HepG2 (cell line): ENCODE measurements around the gene NAPB. TPM values are rescaled to one million over a fixed set of nuclear protein-coding genes. Genes with fewer than 3 reads are reported as not detected.

Experiments used
- ATAC-seq: fragments of 200-7000 bp; cut with Tn5 transposase; 3 replicates; pipeline ENCODE4 v1.9.1; 2020; ENCODE audit warnings: mild to moderate bottlenecking, moderate library complexity
- BruUV-seq: library from RNA; stranded (reverse); fragments of 400-500 nt; replicated peaks from 2 replicates; lab custom pipeline; 2021; lab: Mats Ljungman, UMichigan
- CTCF ChIA-PET: fragments of 300-600 bp; formaldehyde crosslinking; extraction: SDS; loops from one replicate; lab custom pipeline; 2021; ENCODE audit warnings: low total read pairs, inconsistent platforms, low intra/inter-chr PET ratio; lab: Yijun Ruan, JAX
- POLR2A ChIA-PET: fragments of 350-600 bp; sonication (Branson Sonifier 250); formaldehyde crosslinking; loops from one replicate; lab custom pipeline; 2020; ENCODE audit warnings: antibody characterized with exemption, inconsistent platforms; lab: Yijun Ruan, JAX
- DNase-seq: peaks from one replicate; pipeline ENCODE4 v3.0.0-alpha.2; 2015; ENCODE audit warnings: low spot score
- FAIRE-seq: peaks from 3 replicates; lab custom pipeline; 2011; peaks lifted over from hg19 to GRCh38; lab: Jason Lieb, UNC
- H2AFZ ChIP-seq: one replicate; pipeline ENCODE4 v1.6.1; 2011; ENCODE audit warnings: low read length, inconsistent platforms
- H3K27ac ChIP-seq: fragments of 300-600 bp; 3 replicates; pipeline ENCODE4 v1.8.0; 2011; ENCODE audit warnings: mixed run types, mild to moderate bottlenecking, mixed read lengths, low read length, inconsistent platforms; ENCODE audit not compliant: insufficient read depth; ENCODE audit errors: extremely low read length
- H3K27me3 ChIP-seq, 2 experiments: fragments of 200-600 bp in 1 of 2; 2 replicates in 1 of 2; 3 replicates in 1 of 2; pipeline versions ENCODE4 v1.6.0 to v1.8.0; 2011; ENCODE audit warnings: low read length in 2 of 2, mild to moderate bottlenecking in 2 of 2, moderate library complexity in 2 of 2, inconsistent platforms in 1 of 2; ENCODE audit not compliant: insufficient read depth in 2 of 2, control insufficient read depth in 1 of 2
- H3K36me3 ChIP-seq, 2 experiments: fragments of 200-600 bp in 1 of 2; replicated peaks in 1 of 2; 2 replicates in 1 of 2; 3 replicates in 1 of 2; pipeline versions ENCODE4 v1.5.1 to v1.8.0; 2011; ENCODE audit warnings: low read length in 2 of 2, inconsistent platforms in 1 of 2; ENCODE audit not compliant: insufficient read depth in 2 of 2, control insufficient read depth in 1 of 2
- H3K4me1 ChIP-seq: 2 replicates; pipeline ENCODE4 v1.5.1; 2012; ENCODE audit warnings: low read length, inconsistent platforms; ENCODE audit not compliant: insufficient read depth
- H3K4me2 ChIP-seq: 2 replicates; pipeline ENCODE4 v1.6.0; 2011; ENCODE audit warnings: low read depth, low read length, inconsistent platforms
- H3K4me3 ChIP-seq, 3 experiments: fragments of 200-600 bp in 1 of 3; sonication (generic), shearing (Covaris generic) in 1 of 3; replicated peaks in 1 of 3; 2 replicates each; pipeline ENCODE4 v1.5.1; 2011 to 2016; ENCODE audit warnings: low read length in 3 of 3, inconsistent platforms in 2 of 3, low read depth in 2 of 3, mild to moderate bottlenecking in 2 of 3, control low read depth in 1 of 3, mixed read lengths in 1 of 3; ENCODE audit not compliant: insufficient read depth in 1 of 3
- H3K79me2 ChIP-seq: one replicate; pipeline ENCODE4 v1.6.1; 2011; ENCODE audit warnings: low read length, inconsistent platforms; ENCODE audit not compliant: insufficient read depth
- H3K9ac ChIP-seq: 2 replicates; pipeline ENCODE4 v1.6.0; 2011; ENCODE audit warnings: mild to moderate bottlenecking, low read depth, low read length, inconsistent platforms; ENCODE audit not compliant: insufficient read depth
- H3K9me3 ChIP-seq: 2 replicates; pipeline ENCODE4 v1.5.1; 2012; ENCODE audit warnings: mild to moderate bottlenecking, low read length
- H4K20me1 ChIP-seq: 2 replicates; pipeline ENCODE4 v1.6.0; 2011; ENCODE audit warnings: inconsistent platforms, mild to moderate bottlenecking, low read length, moderate library complexity; ENCODE audit not compliant: insufficient read depth
- TEAD3 ChIP-seq: optimal IDR thresholded peaks from 2 replicates; pipeline ENCODE3; 2016; ENCODE audit warnings: borderline replicate concordance
- TSC22D2 ChIP-seq: sonication (generic); formaldehyde crosslinking; IDR thresholded peaks from 2 replicates; pipeline ENCODE4 v1.5.1; 2020; ENCODE audit warnings: missing genetic modification reagents, mild to moderate bottlenecking, borderline replicate concordance
- ZMYM4 ChIP-seq: sonication (generic); formaldehyde crosslinking; IDR thresholded peaks from 2 replicates; pipeline ENCODE4 v1.8.1; 2023; ENCODE audit warnings: mild to moderate bottlenecking, missing genetic modification reagents
- ZNF468 ChIP-seq: sonication (generic); formaldehyde crosslinking; IDR thresholded peaks from 2 replicates; pipeline ENCODE4 v1.8.0; 2022; ENCODE audit warnings: mild to moderate bottlenecking, moderate library complexity, missing genetic modification reagents
- ZNF564 ChIP-seq: sonication (generic); formaldehyde crosslinking; IDR thresholded peaks from 2 replicates; pipeline ENCODE4 v1.8.1; 2023; ENCODE audit warnings: mild to moderate bottlenecking, missing genetic modification reagents
- ZNF816 ChIP-seq: sonication (generic); formaldehyde crosslinking; IDR thresholded peaks from 2 replicates; pipeline ENCODE4 v1.8.0; 2022; ENCODE audit warnings: missing genetic modification reagents, mild to moderate bottlenecking, borderline replicate concordance
- in situ Hi-C: cut with HindIII; loops from 2 replicates; pipeline ENCODE4 v1.10.0; 2017; ENCODE audit warnings: low pct_unique_long_range_greater_than_20kb; ENCODE audit not compliant: extremely low pct_ligation_motif_present
- intact Hi-C: fragments of 100-400 bp; cut with micrococcal nuclease; formaldehyde crosslinking; loops from one replicate; pipeline ENCODE4 v1.10.0; 2022; ENCODE audit not compliant: unreplicated experiment
- polyA plus RNA-seq, 8 experiments: library from polyadenylated mRNA; depleted of rRNA in 3 of 8; stranded (reverse) in 7 of 8; unstranded in 1 of 8; fragments of >200 nt; fragmentation: Illumina TruSeq in 4 of 8; extraction: Trizol in 4 of 8; gene quantifications; 2 replicates each; pipeline versions ENCODE4 v1.2.1 to v1.2.3, GENCODE V29; 2011 to 2016; ENCODE audit warnings: low read depth in 4 of 8, missing spikeins in 1 of 8, mixed read lengths in 1 of 8; ENCODE audit not compliant: insufficient read depth in 1 of 8
- total RNA-seq, 5 experiments: library from RNA; depleted of rRNA; stranded (reverse); fragments of >200 nt; fragmentation: Illumina TruSeq; extraction: Trizol; gene quantifications; 2 replicates each; pipeline ENCODE4 v1.2.3, GENCODE V29; 2016; ENCODE audit warnings: low read depth in 1 of 5
- TF ChIP-seq, protein P1 (sequence below): sonication (generic); formaldehyde crosslinking; IDR thresholded peaks from 2 replicates; pipeline ENCODE4 v1.4.0; 2020; ENCODE audit warnings: missing genetic modification reagents
- TF ChIP-seq, protein P2 (sequence below): sonication (generic); formaldehyde crosslinking; IDR thresholded peaks from 2 replicates; pipeline ENCODE4 v1.9.0; 2022; ENCODE audit warnings: missing genetic modification reagents, mild to moderate bottlenecking, borderline replicate concordance
- TF ChIP-seq, protein P3 (sequence below): fragments of 450-650 bp; IDR thresholded peaks from 2 replicates; pipeline ENCODE4 v1.6.1; 2016
- TF ChIP-seq, protein P4 (sequence below): sonication (generic); formaldehyde crosslinking; IDR thresholded peaks from 2 replicates; pipeline ENCODE4 v1.8.1; 2022; ENCODE audit warnings: low read depth, mild to moderate bottlenecking, missing genetic modification reagents

The NAPB gene
- total and polyA plus RNA-seq, 2 of the 13 experiments (the other 11 are each of a cell fraction or from before 2014, with no cell fraction given), result 15.2 to 16.1 TPM

DNA sequence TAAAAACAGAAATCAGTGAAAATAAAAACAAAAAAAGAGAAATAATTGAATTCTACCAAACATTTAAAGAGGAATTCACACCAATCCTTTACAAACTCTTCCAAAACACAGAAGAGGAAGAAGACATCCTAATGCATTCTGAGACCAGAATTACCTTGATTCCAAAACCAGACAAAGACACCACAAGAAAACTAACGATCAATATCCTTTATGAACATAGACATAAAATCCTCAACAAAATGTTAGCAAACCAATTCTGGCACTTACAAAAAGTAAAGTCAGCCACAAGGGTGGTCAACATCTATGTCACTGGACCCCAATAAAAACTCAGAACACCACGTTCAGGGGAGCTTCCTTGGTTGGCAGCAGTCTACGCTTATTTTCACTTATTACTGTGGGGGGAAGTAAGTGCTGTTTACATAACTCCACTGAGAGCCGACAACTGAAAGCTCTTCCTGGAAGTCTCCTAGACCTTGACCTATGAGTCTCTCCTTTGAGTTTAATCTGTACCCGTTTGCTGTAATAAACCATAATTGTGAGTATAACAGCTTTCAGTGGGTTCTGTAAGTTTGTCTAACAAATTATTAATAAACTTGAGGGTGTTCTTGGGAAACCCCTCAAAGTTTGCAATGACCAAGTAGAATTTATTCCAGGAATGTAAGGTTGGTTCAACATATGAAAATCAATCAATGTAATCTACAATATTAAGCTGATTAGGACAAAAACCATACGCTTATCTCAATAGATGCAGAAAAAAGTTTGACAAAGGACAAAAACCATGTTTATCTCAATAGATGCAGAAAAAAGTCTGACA, 34.8 kb downstream of the NAPB start (continued):
- TF ChIP-seq ZNF816 (no peak), ZNF564 (no peak), TSC22D2 (CRISPR knock-in tag) (no peak), ZNF468 (no peak)
- TF ChIP-seq, protein P1, sequence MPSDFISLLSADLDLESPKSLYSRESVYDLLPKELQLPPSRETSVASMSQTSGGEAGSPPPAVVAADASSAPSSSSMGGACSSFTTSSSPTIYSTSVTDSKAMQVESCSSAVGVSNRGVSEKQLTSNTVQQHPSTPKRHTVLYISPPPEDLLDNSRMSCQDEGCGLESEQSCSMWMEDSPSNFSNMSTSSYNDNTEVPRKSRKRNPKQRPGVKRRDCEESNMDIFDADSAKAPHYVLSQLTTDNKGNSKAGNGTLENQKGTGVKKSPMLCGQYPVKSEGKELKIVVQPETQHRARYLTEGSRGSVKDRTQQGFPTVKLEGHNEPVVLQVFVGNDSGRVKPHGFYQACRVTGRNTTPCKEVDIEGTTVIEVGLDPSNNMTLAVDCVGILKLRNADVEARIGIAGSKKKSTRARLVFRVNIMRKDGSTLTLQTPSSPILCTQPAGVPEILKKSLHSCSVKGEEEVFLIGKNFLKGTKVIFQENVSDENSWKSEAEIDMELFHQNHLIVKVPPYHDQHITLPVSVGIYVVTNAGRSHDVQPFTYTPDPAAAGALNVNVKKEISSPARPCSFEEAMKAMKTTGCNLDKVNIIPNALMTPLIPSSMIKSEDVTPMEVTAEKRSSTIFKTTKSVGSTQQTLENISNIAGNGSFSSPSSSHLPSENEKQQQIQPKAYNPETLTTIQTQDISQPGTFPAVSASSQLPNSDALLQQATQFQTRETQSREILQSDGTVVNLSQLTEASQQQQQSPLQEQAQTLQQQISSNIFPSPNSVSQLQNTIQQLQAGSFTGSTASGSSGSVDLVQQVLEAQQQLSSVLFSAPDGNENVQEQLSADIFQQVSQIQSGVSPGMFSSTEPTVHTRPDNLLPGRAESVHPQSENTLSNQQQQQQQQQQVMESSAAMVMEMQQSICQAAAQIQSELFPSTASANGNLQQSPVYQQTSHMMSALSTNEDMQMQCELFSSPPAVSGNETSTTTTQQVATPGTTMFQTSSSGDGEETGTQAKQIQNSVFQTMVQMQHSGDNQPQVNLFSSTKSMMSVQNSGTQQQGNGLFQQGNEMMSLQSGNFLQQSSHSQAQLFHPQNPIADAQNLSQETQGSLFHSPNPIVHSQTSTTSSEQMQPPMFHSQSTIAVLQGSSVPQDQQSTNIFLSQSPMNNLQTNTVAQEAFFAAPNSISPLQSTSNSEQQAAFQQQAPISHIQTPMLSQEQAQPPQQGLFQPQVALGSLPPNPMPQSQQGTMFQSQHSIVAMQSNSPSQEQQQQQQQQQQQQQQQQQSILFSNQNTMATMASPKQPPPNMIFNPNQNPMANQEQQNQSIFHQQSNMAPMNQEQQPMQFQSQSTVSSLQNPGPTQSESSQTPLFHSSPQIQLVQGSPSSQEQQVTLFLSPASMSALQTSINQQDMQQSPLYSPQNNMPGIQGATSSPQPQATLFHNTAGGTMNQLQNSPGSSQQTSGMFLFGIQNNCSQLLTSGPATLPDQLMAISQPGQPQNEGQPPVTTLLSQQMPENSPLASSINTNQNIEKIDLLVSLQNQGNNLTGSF (CRISPR knock-in tag), result no peak

DNA sequence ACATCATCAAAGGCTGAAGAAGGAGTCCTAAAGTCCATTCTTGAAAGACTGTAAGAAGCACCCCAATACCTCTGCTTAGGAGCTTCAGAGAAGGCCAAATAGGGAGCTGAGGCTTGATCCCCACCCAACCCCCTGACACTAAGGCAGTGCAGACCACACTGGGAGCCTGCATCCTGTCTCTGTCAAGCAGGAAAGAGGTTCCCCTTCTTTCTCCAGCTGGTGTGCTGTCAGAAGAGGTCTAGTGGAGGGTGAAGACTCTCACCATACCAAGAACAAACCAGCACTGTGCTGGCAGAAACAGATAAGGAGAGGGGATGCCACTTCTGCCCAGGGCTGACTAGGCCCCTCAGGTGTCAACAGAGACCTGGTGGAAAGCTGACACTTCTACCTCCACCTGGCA, 39.4 kb downstream of the NAPB start:
- Histone ChIP-seq H3K27me3 (no peaks in the 10 kb centered on the region), H2AFZ (no peak overlapping the region), H3K36me3 (peaks cover 17 to 61% of the 10 kb centered on the region in 2 experiments), H3K4me1 (peaks cover 17% of the 10 kb centered on the region), H3K79me2 (peaks cover 17% of the 10 kb centered on the region), H4K20me1 (no peaks in the 10 kb centered on the region), H3K9me3 (no peaks in the 10 kb centered on the region), H3K9ac (no peak overlapping the region), H3K27ac (no peak overlapping the region), H3K4me3 (no peak overlapping the region), H3K4me2 (no peak overlapping the region)
- ChIA-PET POLR2A (no interaction called here), CTCF (no interaction called here)
- BruUV-seq, result no TSS peak
- DNase-seq (no peak), ATAC-seq (no peak), FAIRE-seq (no peak)
- intact Hi-C loops, result no loop called here
- in situ Hi-C loops, result no loop called here
- TF ChIP-seq, protein P2, sequence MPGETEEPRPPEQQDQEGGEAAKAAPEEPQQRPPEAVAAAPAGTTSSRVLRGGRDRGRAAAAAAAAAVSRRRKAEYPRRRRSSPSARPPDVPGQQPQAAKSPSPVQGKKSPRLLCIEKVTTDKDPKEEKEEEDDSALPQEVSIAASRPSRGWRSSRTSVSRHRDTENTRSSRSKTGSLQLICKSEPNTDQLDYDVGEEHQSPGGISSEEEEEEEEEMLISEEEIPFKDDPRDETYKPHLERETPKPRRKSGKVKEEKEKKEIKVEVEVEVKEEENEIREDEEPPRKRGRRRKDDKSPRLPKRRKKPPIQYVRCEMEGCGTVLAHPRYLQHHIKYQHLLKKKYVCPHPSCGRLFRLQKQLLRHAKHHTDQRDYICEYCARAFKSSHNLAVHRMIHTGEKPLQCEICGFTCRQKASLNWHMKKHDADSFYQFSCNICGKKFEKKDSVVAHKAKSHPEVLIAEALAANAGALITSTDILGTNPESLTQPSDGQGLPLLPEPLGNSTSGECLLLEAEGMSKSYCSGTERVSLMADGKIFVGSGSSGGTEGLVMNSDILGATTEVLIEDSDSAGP (CRISPR knock-in tag), result no peak
- TF ChIP-seq, protein P3, sequence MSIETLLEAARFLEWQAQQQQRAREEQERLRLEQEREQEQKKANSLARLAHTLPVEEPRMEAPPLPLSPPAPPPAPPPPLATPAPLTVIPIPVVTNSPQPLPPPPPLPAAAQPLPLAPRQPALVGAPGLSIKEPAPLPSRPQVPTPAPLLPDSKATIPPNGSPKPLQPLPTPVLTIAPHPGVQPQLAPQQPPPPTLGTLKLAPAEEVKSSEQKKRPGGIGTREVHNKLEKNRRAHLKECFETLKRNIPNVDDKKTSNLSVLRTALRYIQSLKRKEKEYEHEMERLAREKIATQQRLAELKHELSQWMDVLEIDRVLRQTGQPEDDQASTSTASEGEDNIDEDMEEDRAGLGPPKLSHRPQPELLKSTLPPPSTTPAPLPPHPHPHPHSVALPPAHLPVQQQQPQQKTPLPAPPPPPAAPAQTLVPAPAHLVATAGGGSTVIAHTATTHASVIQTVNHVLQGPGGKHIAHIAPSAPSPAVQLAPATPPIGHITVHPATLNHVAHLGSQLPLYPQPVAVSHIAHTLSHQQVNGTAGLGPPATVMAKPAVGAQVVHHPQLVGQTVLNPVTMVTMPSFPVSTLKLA, result no peak
- TF ChIP-seq TEAD3 (no peak), ZMYM4 (no peak)
- TF ChIP-seq, protein P4, sequence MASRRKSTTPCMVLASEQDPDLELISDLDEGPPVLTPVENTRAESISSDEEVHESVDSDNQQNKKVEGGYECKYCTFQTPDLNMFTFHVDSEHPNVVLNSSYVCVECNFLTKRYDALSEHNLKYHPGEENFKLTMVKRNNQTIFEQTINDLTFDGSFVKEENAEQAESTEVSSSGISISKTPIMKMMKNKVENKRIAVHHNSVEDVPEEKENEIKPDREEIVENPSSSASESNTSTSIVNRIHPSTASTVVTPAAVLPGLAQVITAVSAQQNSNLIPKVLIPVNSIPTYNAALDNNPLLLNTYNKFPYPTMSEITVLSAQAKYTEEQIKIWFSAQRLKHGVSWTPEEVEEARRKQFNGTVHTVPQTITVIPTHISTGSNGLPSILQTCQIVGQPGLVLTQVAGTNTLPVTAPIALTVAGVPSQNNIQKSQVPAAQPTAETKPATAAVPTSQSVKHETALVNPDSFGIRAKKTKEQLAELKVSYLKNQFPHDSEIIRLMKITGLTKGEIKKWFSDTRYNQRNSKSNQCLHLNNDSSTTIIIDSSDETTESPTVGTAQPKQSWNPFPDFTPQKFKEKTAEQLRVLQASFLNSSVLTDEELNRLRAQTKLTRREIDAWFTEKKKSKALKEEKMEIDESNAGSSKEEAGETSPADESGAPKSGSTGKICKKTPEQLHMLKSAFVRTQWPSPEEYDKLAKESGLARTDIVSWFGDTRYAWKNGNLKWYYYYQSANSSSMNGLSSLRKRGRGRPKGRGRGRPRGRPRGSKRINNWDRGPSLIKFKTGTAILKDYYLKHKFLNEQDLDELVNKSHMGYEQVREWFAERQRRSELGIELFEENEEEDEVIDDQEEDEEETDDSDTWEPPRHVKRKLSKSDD (CRISPR knock-in tag), result no peak
